Peyer's patch (tissue), 4 donors: ENCODE measurements around the gene PTPRZ1. TPM values are rescaled to one million over a fixed set of nuclear protein-coding genes. Genes with fewer than 3 reads are reported as not detected.

Experiments used
- DNase-seq, 3 donors: peaks; one replicate each; pipeline ENCODE4 v3.0.0-alpha.2; 2017 to 2019
- H3K27ac ChIP-seq, 4 donors: fragments of 200-600 bp; sonication (generic); one replicate each; pipeline ENCODE4 v1.5.1; 2016 to 2019
- H3K27me3 ChIP-seq, 2 donors: fragments of 200-600 bp; sonication (generic); one replicate each; pipeline ENCODE4 v1.5.1; 2019
- H3K36me3 ChIP-seq, 3 donors: fragments of 200-600 bp; sonication (generic); one replicate each; pipeline ENCODE4 v1.5.1; 2016 to 2019
- H3K4me1 ChIP-seq, 4 donors: fragments of 200-600 bp; sonication (generic); one replicate each; pipeline ENCODE4 v1.5.1; 2016 to 2019
- H3K4me3 ChIP-seq, 4 donors: fragments of 200-600 bp; sonication (generic); 1 replicate in 3 of 4; 2 replicates in 1 of 4; pipeline ENCODE4 v1.5.1; 2016 to 2019; ENCODE audit warnings: mild to moderate bottlenecking in 1 of 4
- H3K9me3 ChIP-seq, 4 donors: fragments of 200-600 bp; sonication (generic); one replicate each; pipeline ENCODE4 v1.5.1; 2016 to 2019; ENCODE audit warnings: mild to moderate bottlenecking in 1 of 4
- POLR2A ChIP-seq, 2 donors: fragments of 450-650 bp; IDR thresholded peaks; one replicate each; pipeline ENCODE4 v1.5.1; 2017; ENCODE audit warnings: antibody characterized with exemption in 2 of 2, mild to moderate bottlenecking in 2 of 2, moderate library complexity in 2 of 2
- total RNA-seq, 4 donors: library from RNA; depleted of rRNA; stranded (reverse); fragments of >200 nt; gene quantifications; one replicate each; pipeline ENCODE4 v1.1.0, GENCODE V29; 2016
- TF ChIP-seq, protein P1 (sequence below), 6 experiments: fragments of 450-650 bp in 4 of 6; fragments of 200-600 bp in 2 of 6; sonication (generic) in 1 of 6; IDR thresholded peaks; one replicate each; pipeline ENCODE4 v1.5.1; 2017 to 2019; ENCODE audit warnings: antibody characterized with exemption in 6 of 6, mild to moderate bottlenecking in 3 of 6, moderate library complexity in 1 of 6

The PTPRZ1 gene
- total RNA-seq, result 1 to 10 TPM in 1 of 4 donors, under 1 TPM in 1, not detected in 2; 0.54 to 1.7 TPM

DNA sequence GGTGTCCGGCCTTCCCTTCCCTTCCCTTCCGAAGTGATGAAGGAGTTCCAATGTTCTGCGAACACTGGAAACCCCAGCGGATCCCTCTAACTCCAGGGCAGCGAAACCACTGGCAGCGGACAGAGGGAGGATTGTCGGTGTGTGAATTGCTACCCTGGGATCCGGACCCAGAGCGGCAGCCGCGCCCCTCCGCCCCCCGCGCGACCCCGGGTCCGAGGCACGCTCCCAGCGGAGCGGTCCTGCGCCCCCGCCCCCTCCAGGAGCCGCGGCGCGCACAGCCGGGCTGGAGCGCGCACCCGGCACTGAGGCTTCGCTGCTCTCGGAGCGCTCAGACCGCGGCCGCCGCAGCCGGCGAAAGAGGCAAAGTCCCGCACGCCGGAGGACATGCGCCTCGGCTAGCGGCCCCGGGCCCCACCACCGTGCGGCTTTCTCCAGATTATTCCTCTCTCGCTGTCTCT, at the start of gene PTPRZ1:
PTPRZ1 (plus strand) TSS at position 331 of the 458 bp plus-strand sequence. CDS start 339 bp downstream, outside the sequence.
- Histone ChIP-seq H3K4me3 (peak within 1 kb of the TSS in 3 of 4 donors; percentile 1 to 53 (median 48)), H3K36me3 (no peaks in the 10 kb centered on the region), H3K27ac (no peak within 1 kb of the TSS), H3K9me3 (no peaks in the 10 kb centered on the region), H3K27me3 (peaks cover 0 to 3% of the 10 kb centered on the region in 2 donors), H3K4me1 (peaks cover 0 to 6% (median 0%) of the 10 kb centered on the region in 4 donors)
- TF ChIP-seq POLR2A (IDR thresholded peaks at IDR 0.05), result no peak
- TF ChIP-seq, protein P1, sequence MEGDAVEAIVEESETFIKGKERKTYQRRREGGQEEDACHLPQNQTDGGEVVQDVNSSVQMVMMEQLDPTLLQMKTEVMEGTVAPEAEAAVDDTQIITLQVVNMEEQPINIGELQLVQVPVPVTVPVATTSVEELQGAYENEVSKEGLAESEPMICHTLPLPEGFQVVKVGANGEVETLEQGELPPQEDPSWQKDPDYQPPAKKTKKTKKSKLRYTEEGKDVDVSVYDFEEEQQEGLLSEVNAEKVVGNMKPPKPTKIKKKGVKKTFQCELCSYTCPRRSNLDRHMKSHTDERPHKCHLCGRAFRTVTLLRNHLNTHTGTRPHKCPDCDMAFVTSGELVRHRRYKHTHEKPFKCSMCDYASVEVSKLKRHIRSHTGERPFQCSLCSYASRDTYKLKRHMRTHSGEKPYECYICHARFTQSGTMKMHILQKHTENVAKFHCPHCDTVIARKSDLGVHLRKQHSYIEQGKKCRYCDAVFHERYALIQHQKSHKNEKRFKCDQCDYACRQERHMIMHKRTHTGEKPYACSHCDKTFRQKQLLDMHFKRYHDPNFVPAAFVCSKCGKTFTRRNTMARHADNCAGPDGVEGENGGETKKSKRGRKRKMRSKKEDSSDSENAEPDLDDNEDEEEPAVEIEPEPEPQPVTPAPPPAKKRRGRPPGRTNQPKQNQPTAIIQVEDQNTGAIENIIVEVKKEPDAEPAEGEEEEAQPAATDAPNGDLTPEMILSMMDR (IDR thresholded peaks at IDR 0.05), result no peak
- DNase-seq, result peak in 1 of 3 donors; percentile 53

DNA sequence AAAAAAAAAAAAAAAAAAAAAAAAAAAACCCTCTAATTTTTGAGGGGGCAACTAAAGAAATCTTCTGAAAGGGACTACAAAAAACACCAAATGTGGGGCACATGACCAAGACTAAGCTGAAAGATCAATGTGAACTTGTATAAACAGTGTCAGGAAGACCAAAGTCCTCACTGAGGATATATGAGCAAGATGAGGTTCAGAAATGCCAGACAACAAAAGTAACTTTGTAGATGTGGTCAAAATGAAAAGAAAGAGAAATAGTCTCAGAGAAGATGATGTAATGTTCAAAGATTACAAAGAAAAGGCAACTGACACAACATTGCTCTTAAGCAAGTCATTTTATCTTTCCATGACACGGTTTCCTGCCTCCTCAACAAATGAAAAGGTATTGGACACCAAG, 48.7 kb upstream of the PTPRZ1 start:
- H3K9me3 ChIP-seq, result no peaks in the 10 kb centered on the region
- no peaks in the 10 kb centered on the region for H3K4me1 ChIP-seq
- TF ChIP-seq, protein P1 (IDR thresholded peaks at IDR 0.05), result no peak
- TF ChIP-seq POLR2A (IDR thresholded peaks at IDR 0.05), result no peak
- no peak overlapping the region for H3K27ac ChIP-seq
- H3K36me3 ChIP-seq, result no peaks in the 10 kb centered on the region
- no peaks in the 10 kb centered on the region for H3K27me3 ChIP-seq
- H3K4me3 ChIP-seq, result no peak overlapping the region
- no peak for DNase-seq

DNA sequence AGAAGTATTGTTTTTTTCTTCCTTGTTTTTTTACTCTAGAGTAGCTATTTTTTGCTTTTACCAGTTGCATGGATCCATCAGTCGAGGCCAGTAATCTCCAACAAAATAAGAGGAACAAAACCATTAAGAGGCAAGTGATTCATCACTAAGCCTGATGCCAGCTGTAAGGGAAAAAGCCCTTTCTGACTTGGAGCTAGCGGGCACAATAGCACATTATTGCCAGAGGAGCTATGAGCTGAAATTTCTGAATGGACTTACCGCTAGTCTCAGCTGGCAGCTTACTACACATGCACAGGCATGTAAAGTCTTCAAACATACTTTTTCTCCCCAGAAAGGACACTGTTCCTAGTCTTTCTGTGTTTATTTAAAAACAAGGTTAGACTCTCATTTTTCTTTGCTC, 41.6 kb upstream of the PTPRZ1 start:
- no peaks in the 10 kb centered on the region for H3K4me1 ChIP-seq
- H3K27me3 ChIP-seq, result no peaks in the 10 kb centered on the region
- H3K36me3 ChIP-seq, result no peaks in the 10 kb centered on the region
- H3K27ac ChIP-seq, result no peak overlapping the region
- H3K4me3 ChIP-seq, result no peak overlapping the region
- no peaks in the 10 kb centered on the region for H3K9me3 ChIP-seq
- no peak for TF ChIP-seq POLR2A (IDR thresholded peaks at IDR 0.05)
- TF ChIP-seq, protein P1 (IDR thresholded peaks at IDR 0.05), result no peak
- DNase-seq, result no peak

DNA sequence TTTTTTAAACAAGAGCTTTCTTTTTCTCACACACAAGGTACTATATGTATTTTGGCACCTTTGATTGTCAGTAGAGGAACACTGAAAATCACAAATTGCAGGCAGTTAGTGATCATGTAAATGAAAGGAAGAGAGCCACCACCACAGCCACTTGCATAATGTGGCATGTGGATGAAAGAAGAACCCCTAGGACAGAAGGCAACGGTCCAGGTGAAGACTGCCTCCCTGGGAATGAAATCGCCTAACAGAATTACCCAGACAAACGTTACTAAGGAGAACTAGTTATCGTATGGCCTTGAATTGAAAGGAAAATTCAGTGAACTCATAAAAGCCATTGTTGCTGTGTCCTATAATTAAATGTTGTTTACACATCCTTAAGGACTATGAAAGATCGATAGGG, 41.2 kb upstream of the PTPRZ1 start:
- H3K27ac ChIP-seq, result no peak overlapping the region

DNA sequence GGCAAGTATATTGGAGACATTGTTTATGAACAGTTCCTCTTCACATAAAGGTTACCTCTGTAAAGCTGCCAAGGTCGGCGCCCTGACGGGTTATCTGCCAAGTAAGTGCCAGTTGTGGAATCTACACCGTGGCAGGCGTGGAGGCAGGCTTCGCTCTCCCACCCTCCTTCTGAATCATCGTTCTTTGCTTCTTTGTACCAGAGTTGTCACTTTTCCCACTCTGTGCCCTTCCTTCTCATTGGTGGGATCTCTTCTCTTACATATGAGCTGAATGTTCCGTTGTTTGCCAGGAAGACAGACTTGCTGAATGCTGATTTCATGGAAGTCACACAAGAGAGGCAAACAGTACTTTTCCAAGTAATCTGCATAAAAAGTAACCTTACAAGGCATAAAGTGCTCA, 40.6 kb upstream of the PTPRZ1 start:
- Histone ChIP-seq H3K27ac (no peak overlapping the region), H3K27me3 (no peaks in the 10 kb centered on the region), H3K9me3 (no peaks in the 10 kb centered on the region), H3K4me1 (no peaks in the 10 kb centered on the region), H3K4me3 (no peak overlapping the region), H3K36me3 (no peaks in the 10 kb centered on the region)
- no peak for TF ChIP-seq POLR2A (IDR thresholded peaks at IDR 0.05)
- TF ChIP-seq, protein P1 (IDR thresholded peaks at IDR 0.05), result no peak
- DNase-seq, result no peak

More for the DNA sequence above, 41.2 kb upstream of the PTPRZ1 start:
- Histone ChIP-seq H3K4me3 (no peak overlapping the region), H3K36me3 (no peaks in the 10 kb centered on the region), H3K4me1 (no peaks in the 10 kb centered on the region), H3K27me3 (no peaks in the 10 kb centered on the region), H3K9me3 (no peaks in the 10 kb centered on the region)
- DNase-seq, result no peak
- TF ChIP-seq, protein P1 (IDR thresholded peaks at IDR 0.05), result no peak
- TF ChIP-seq POLR2A (IDR thresholded peaks at IDR 0.05), result no peak

DNA sequence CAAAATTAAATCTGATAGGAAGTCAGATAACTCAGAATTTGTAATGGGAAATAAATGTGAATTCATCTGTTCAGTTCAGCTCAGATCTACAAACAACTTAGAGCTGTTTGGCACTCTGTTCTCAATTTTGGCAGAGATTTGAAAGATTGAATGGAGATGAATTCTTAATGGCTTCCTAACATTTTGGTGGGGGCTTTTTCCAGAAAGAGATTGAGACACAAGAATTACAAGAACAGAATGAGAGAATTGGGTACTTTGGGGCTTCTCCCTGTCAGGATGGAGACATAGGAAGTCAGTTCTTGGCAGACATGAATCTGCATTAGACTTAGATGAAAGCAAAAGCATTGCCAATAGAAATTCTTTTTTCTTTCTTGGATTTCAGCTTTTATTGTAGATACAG, 39.0 kb upstream of the PTPRZ1 start:
- no peaks in the 10 kb centered on the region for H3K9me3 ChIP-seq
- TF ChIP-seq, protein P1 (IDR thresholded peaks at IDR 0.05), result no peak
- TF ChIP-seq POLR2A (IDR thresholded peaks at IDR 0.05), result no peak

More for the DNA sequence above, 39.0 kb upstream of the PTPRZ1 start:
- Histone ChIP-seq H3K27ac (no peak overlapping the region), H3K27me3 (no peaks in the 10 kb centered on the region), H3K4me3 (no peak overlapping the region), H3K36me3 (no peaks in the 10 kb centered on the region), H3K4me1 (no peaks in the 10 kb centered on the region)
- no peak for DNase-seq
